GM18511 (cell line): ENCODE data around the gene CLTA.

Source experiments
- ATAC-seq: cut with Tn5 transposase; IDR thresholded peaks from one replicate; pipeline ENCODE4 v1.9.1; 2021; ENCODE audit warnings: mild to moderate bottlenecking, moderate library complexity; ENCODE audit not compliant: unreplicated experiment

Gene CLTA

GRCh38 chr9:36187414-36187813 is 3.3 kb upstream of the CLTA start:
- no peak for ATAC-seq

- no peak for ATAC-seq
Measured at GRCh38 chr9:36188212-36188611, 2.5 kb upstream of the CLTA start.

GRCh38 chr9:36189976-36190375 is 745 bp upstream of the CLTA start:
- no peak for ATAC-seq

GRCh38 chr9:36191290-36191645 is 547 bp downstream of the CLTA start:
- peak; percentile 17 for ATAC-seq

- ATAC-seq = no peak
Measured at GRCh38 chr9:36191686-36192085, 965 bp downstream of the CLTA start.

GRCh38 chr9:36192196-36192595 is 1.5 kb downstream of the CLTA start:
- no peak for ATAC-seq

- no peak for ATAC-seq
Measured at GRCh38 chr9:36193023-36193422, 2.3 kb downstream of the CLTA start.

GRCh38 chr9:36194326-36195000 is 3.7 kb downstream of the CLTA start:
- no peak for ATAC-seq

GRCh38 chr9:36204906-36205547 is 14.3 kb downstream of the CLTA start:
- no peak for ATAC-seq

GRCh38 chr9:36207016-36207415 is 16.3 kb downstream of the CLTA start:
- no peak for ATAC-seq

GRCh38 chr9:36207546-36208012 is 16.9 kb downstream of the CLTA start:
- no peak for ATAC-seq

- ATAC-seq = no peak
Measured at GRCh38 chr9:36208521-36209253, 18.0 kb downstream of the CLTA start.

- no peak for ATAC-seq
Measured at GRCh38 chr9:36210722-36211121, 20.0 kb downstream of the CLTA start.

GRCh38 chr9:36211510-36211909 is 20.8 kb downstream of the CLTA start:
- no peak for ATAC-seq

- ATAC-seq = no peak
Measured at GRCh38 chr9:36213387-36213786, 22.7 kb downstream of the CLTA start.

GRCh38 chr9:36213989-36214388 is 23.3 kb downstream of the CLTA start:
- no peak for ATAC-seq

GRCh38 chr9:36214571-36214970 is 23.9 kb downstream of the CLTA start:
- ATAC-seq = no peak

GRCh38 chr9:36217256-36217968 is 26.7 kb downstream of the CLTA start:
- no peak for ATAC-seq

GRCh38 chr9:36218011-36218410 is 27.3 kb downstream of the CLTA start:
- ATAC-seq = no peak

GRCh38 chr9:36218411-36218901 is 27.7 kb downstream of the CLTA start:
- no peak for ATAC-seq

- no peak for ATAC-seq
Measured at GRCh38 chr9:36221667-36222066, 30.9 kb downstream of the CLTA start.
